ENCODE results near the gene OR2B6.
"Not testable (repeated sequence)": the region's sequence is repeated elsewhere in the genome, so short reads cannot be mapped to it uniquely, and the experiment has no call there.

OR2B6 gene

DNA sequence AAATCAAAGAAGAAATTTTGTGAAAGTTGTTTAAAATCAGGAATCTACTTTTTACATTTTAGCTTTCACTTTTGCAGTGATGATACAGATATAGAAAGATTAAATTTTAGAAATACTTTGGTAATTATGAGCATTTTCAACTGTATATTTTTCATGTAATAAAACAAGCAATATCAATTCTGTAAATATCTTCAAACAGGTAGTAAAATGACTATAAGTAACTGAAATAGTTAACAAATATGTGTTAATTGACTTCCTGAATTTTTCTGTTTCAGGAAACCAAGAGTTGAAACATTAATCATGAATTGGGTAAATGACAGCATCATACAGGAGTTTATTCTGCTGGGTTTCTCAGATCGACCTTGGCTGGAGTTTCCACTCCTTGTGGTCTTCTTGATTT is at the start of gene OR2B6:
Gene OR2B6, plus strand, starts transcription at position 301 of the 400 bp plus-strand sequence. Its CDS starts 0 bp downstream, at position 301.
- Histone ChIP-seq H3K4me3 (ENCODE audit: low read depth in 1 of 2, low read length in 2 of 2) (no peak within 1 kb of the TSS), H3K27ac (ENCODE audit: low read length) (no peak within 1 kb of the TSS), H3K27me3 (ENCODE audit: low read depth, low read length) (no peaks in the 10 kb centered on the region), H3K4me1 (ENCODE audit: control insufficient read depth in 1 of 2, insufficient read depth in 2 of 2, low read length in 2 of 2) (no peaks in the 10 kb centered on the region), H3K9me3 (ENCODE audit: control insufficient read depth in 1 of 2, low read length in 2 of 2) (no peaks in the 10 kb centered on the region), H3K36me3 (ENCODE audit: control insufficient read depth in 1 of 2, insufficient read depth in 2 of 2, low read length in 2 of 2) (no peaks in the 10 kb centered on the region)

DNA sequence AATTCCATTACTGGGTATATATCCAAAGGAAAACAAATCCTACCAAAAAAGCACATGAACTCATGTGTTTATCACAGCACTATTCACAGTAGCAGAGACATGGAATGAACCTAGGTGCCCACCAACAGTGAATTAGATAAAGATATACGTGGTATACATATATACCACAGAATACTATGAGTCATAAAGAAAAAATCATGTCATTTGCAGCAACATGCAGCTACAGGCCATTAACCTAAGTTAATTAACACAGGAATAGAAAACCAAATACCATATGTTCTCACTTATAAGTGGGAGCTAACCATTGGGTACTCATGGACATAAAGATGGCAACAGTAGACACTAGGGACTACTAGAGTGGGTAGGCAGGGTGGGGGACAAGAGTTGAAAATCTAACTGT is 49.0 kb upstream of the OR2B6 start:
- Histone ChIP-seq H3K27me3 (ENCODE audit: low read depth, low read length) (no peaks in the 10 kb centered on the region), H3K4me1 (ENCODE audit: control insufficient read depth in 1 of 2, insufficient read depth in 2 of 2, low read length in 2 of 2) (peaks cover 0 to 3% of the 10 kb centered on the region in 2 donors), H3K9me3 (ENCODE audit: control insufficient read depth in 1 of 2, low read length in 2 of 2) (no peaks in the 10 kb centered on the region), H3K36me3 (ENCODE audit: control insufficient read depth in 1 of 2, insufficient read depth in 2 of 2, low read length in 2 of 2) (no peaks in the 10 kb centered on the region), H3K27ac (ENCODE audit: low read length) (no peak overlapping the region), H3K4me3 (ENCODE audit: low read depth in 1 of 2, low read length in 2 of 2) (no peak overlapping the region)

DNA sequence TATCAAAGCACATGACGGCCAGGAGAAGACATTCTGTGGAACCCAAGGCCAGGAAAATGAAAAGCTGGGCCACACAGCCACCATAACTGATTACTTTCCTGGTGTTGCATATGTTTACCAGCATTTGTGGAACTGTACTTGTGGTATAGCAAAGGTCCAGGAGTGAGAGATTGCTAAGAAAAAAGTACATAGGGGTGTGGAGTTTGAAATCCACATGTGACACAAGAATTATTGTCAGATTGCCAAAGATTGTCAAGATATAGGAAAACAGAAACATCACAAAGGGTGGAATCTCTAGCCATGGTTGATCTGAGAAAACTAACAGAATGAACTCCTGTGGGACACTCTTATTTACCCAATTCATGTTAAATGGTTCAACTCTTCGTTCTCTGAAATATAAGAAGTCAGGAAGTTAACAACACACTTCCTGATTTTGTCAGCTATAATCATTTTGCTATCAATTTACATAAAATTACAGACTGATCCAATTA is 45.0 kb upstream of the OR2B6 start, which contains the start of gene OR2B2:
Gene OR2B2, minus strand, starts transcription at position 441 of the 491 bp plus-strand sequence. Its CDS starts 77 bp downstream, at position 364.
- Histone ChIP-seq H3K27me3 (ENCODE audit: low read depth, low read length) (no peaks in the 10 kb centered on the region), H3K4me3 (ENCODE audit: low read depth in 1 of 2, low read length in 2 of 2) (no peak within 1 kb of the TSS), H3K9me3 (ENCODE audit: control insufficient read depth in 1 of 2, low read length in 2 of 2) (no peaks in the 10 kb centered on the region), H3K4me1 (ENCODE audit: control insufficient read depth in 1 of 2, insufficient read depth in 2 of 2, low read length in 2 of 2) (no peaks in the 10 kb centered on the region), H3K36me3 (ENCODE audit: control insufficient read depth in 1 of 2, insufficient read depth in 2 of 2, low read length in 2 of 2) (no peaks in the 10 kb centered on the region), H3K27ac (ENCODE audit: low read length) (no peak within 1 kb of the TSS)

DNA sequence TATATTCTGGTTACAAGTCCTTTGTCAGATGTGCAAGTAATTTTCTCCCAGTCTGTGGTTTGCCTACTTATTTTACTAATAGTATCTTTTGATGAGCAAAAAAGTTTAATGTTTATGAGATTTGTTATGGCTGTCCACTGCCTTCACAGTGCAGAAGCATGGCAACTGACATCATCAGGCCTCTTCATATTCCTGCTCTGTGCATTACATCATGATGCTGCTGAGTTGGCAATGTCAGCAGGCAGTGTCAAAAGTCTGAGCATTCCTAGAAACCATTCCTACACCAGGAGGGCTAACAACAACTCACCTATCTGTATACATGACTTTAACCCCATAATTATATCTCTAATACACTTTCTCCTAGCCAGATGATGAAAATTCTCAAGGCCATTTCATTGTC is 34.1 kb upstream of the OR2B6 start:
- no peak overlapping the region for H3K4me3 ChIP-seq (ENCODE audit: low read depth in 1 of 2, low read length in 2 of 2)
- H3K4me1 ChIP-seq (ENCODE audit: control insufficient read depth in 1 of 2, insufficient read depth in 2 of 2, low read length in 2 of 2) = no peaks in the 10 kb centered on the region
- no peaks in the 10 kb centered on the region for H3K36me3 ChIP-seq (ENCODE audit: control insufficient read depth in 1 of 2, insufficient read depth in 2 of 2, low read length in 2 of 2)
- no peaks in the 10 kb centered on the region for H3K27me3 ChIP-seq (ENCODE audit: low read depth, low read length)
- H3K9me3 ChIP-seq (ENCODE audit: control insufficient read depth in 1 of 2, low read length in 2 of 2) = no peaks in the 10 kb centered on the region
- no peak overlapping the region for H3K27ac ChIP-seq (ENCODE audit: low read length)

DNA sequence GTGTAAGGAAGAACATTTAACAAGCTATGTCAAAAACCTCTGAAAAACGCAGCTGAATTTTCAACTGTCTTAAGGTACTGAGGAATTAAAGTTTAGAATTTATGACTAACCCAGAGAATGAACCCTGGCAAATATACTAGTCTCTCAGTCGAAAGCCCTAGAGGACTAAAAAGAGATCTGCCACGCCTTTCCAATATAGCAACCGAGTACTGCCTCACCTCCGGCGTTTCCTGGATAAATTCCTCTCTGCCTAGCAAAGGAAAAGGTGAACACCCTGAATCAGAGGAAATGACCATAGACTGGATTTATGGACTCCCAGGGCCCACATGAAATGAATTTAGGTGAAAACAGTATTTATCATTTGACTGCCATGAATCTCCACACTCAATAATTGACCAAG is 32.9 kb upstream of the OR2B6 start:
- Histone ChIP-seq H3K27ac (ENCODE audit: low read length) (no peak overlapping the region), H3K4me1 (ENCODE audit: control insufficient read depth in 1 of 2, insufficient read depth in 2 of 2, low read length in 2 of 2) (no peaks in the 10 kb centered on the region), H3K4me3 (ENCODE audit: low read depth in 1 of 2, low read length in 2 of 2) (no peak overlapping the region), H3K27me3 (ENCODE audit: low read depth, low read length) (no peaks in the 10 kb centered on the region), H3K9me3 (ENCODE audit: control insufficient read depth in 1 of 2, low read length in 2 of 2) (no peaks in the 10 kb centered on the region), H3K36me3 (ENCODE audit: control insufficient read depth in 1 of 2, insufficient read depth in 2 of 2, low read length in 2 of 2) (no peaks in the 10 kb centered on the region)

DNA sequence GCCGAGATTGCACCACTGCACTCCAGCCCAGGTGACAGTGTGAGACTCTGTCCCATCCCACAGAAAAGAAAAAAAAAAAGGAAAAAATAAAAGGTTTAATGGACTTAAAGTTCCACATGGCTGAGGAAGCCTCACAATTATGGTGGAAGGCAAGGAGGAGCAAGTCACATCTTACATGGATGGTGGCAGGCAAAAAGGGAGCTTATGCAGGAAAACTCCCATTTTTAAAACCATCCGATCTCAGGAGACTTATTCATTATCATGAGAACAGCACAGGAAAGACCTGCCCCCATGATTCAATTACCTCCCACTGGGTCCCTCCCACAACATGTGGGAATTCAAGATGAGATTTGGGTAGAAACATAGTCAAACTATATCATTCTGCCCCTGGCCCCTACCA is 29.0 kb upstream of the OR2B6 start:
- not testable (repeated sequence) for H3K9me3 ChIP-seq (ENCODE audit: control insufficient read depth in 1 of 2, low read length in 2 of 2); H3K27ac ChIP-seq (ENCODE audit: low read length); H3K36me3 ChIP-seq (ENCODE audit: control insufficient read depth in 1 of 2, insufficient read depth in 2 of 2, low read length in 2 of 2); H3K4me3 ChIP-seq (ENCODE audit: low read depth in 1 of 2, low read length in 2 of 2); H3K27me3 ChIP-seq (ENCODE audit: low read depth, low read length); H3K4me1 ChIP-seq (ENCODE audit: control insufficient read depth in 1 of 2, insufficient read depth in 2 of 2, low read length in 2 of 2)

DNA sequence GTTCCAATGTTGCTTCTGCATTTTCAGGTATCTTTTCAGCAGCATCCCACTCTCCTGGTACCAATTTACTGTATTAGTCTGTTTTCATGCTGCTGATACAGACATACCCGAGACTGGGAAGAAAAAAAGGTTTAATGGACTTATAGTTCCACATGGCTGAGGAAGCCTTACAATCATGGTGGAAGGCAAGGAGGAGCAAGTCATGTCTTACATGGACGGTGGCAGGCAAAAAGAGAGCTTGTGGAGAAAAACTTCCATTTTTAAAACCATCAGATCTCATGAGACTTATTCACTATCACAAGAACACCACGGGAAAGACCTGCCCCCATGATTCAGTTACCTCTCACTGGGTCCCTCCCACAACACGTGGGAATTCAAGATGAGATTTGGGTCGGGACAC is 27.1 kb upstream of the OR2B6 start:
- not testable (repeated sequence) for H3K27ac ChIP-seq (ENCODE audit: low read length); H3K27me3 ChIP-seq (ENCODE audit: low read depth, low read length); H3K36me3 ChIP-seq (ENCODE audit: control insufficient read depth in 1 of 2, insufficient read depth in 2 of 2, low read length in 2 of 2); H3K9me3 ChIP-seq (ENCODE audit: control insufficient read depth in 1 of 2, low read length in 2 of 2); H3K4me1 ChIP-seq (ENCODE audit: control insufficient read depth in 1 of 2, insufficient read depth in 2 of 2, low read length in 2 of 2); H3K4me3 ChIP-seq (ENCODE audit: low read depth in 1 of 2, low read length in 2 of 2)

DNA sequence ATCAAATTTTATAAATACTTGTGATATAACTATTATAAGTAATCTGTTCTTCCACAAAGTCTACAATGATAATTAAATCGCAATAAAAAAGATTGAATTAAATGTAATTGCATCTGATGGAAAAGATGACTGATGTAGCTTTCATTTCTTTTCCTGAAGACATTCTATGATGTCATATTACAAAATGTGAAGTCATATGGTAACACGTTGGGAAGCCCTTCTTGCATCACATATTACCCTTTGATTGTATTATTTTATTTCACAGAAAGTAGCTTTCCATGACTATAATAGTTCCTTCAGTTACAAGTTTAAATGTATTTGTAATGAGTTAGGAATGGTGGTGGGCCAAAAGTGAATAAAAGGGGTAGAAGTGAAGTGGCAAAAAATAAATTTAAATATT is 25.8 kb upstream of the OR2B6 start:
- no peak overlapping the region for H3K27ac ChIP-seq (ENCODE audit: low read length)
- peaks cover 0 to 3% of the 10 kb centered on the region in 2 donors for H3K9me3 ChIP-seq (ENCODE audit: control insufficient read depth in 1 of 2, low read length in 2 of 2)
- no peaks in the 10 kb centered on the region for H3K36me3 ChIP-seq (ENCODE audit: control insufficient read depth in 1 of 2, insufficient read depth in 2 of 2, low read length in 2 of 2)
- H3K4me1 ChIP-seq (ENCODE audit: control insufficient read depth in 1 of 2, insufficient read depth in 2 of 2, low read length in 2 of 2) = no peaks in the 10 kb centered on the region
- no peaks in the 10 kb centered on the region for H3K27me3 ChIP-seq (ENCODE audit: low read depth, low read length)
- no peak overlapping the region for H3K4me3 ChIP-seq (ENCODE audit: low read depth in 1 of 2, low read length in 2 of 2)

DNA sequence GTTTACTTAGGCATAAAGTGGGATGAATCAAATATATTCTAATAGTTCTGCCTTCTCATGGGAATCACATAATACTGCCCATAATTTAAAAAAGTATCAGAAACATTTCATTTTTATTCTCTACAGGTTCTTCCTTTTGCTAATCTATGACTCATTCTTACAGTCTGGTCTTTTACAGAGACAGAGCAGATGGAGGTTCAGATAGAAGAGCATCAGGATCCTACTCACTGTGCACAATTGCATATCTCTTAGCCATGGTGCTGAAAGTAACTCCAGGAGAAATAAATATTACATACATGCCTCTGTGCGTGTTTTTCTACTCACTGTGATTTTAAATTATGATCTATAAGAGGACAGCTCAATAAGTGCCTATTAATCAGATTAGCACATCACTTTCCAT is 16.3 kb upstream of the OR2B6 start:
- no peak overlapping the region for H3K27ac ChIP-seq (ENCODE audit: low read length)
- no peaks in the 10 kb centered on the region for H3K9me3 ChIP-seq (ENCODE audit: control insufficient read depth in 1 of 2, low read length in 2 of 2)
- H3K4me1 ChIP-seq (ENCODE audit: control insufficient read depth in 1 of 2, insufficient read depth in 2 of 2, low read length in 2 of 2) = no peaks in the 10 kb centered on the region

DNA sequence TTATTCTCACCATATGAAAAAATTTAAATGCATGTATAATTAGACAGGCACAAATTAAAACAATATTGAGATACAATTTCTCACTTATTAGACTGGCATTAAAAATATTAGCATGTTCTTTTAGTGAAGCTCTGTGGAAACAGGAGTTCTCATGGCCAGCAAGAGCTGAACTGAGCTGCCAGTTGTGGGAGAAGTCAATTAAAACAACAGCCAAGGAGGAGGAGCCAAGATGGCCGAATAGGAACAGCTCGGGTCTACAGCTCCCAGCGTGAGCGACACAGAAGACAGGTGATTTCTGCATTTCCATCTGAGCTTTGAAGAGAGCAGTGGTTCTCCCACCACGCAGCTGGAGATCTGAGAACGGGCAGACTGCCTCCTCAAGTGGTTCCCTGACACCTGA is 14.0 kb upstream of the OR2B6 start:
- not testable (repeated sequence) for H3K36me3 ChIP-seq (ENCODE audit: control insufficient read depth in 1 of 2, insufficient read depth in 2 of 2, low read length in 2 of 2); H3K4me3 ChIP-seq (ENCODE audit: low read depth in 1 of 2, low read length in 2 of 2); H3K27ac ChIP-seq (ENCODE audit: low read length); H3K4me1 ChIP-seq (ENCODE audit: control insufficient read depth in 1 of 2, insufficient read depth in 2 of 2, low read length in 2 of 2); H3K27me3 ChIP-seq (ENCODE audit: low read depth, low read length); H3K9me3 ChIP-seq (ENCODE audit: control insufficient read depth in 1 of 2, low read length in 2 of 2)

More for the DNA sequence above, 16.3 kb upstream of the OR2B6 start:
- Histone ChIP-seq H3K27me3 (ENCODE audit: low read depth, low read length) (no peaks in the 10 kb centered on the region), H3K4me3 (ENCODE audit: low read depth in 1 of 2, low read length in 2 of 2) (no peak overlapping the region), H3K36me3 (ENCODE audit: control insufficient read depth in 1 of 2, insufficient read depth in 2 of 2, low read length in 2 of 2) (no peaks in the 10 kb centered on the region)

DNA sequence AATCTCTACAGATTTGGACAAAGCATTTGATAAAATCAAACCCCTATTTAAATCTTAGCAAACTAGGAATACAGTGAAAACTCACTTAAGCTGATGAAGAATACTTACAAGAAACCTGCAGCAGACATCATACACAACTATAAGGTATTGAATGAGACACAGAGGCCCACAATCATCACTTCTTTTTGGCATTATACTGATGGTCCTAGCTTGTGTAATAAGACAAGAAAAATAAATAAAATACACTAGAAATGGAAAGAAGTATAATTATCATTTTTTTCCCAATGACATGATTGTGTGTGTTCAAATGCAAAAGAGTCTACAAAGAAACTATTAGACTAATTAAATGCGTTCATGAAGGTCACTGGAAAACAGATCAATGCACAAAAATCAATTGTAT is 8.8 kb upstream of the OR2B6 start:
- no peaks in the 10 kb centered on the region for H3K4me1 ChIP-seq (ENCODE audit: control insufficient read depth in 1 of 2, insufficient read depth in 2 of 2, low read length in 2 of 2)

DNA sequence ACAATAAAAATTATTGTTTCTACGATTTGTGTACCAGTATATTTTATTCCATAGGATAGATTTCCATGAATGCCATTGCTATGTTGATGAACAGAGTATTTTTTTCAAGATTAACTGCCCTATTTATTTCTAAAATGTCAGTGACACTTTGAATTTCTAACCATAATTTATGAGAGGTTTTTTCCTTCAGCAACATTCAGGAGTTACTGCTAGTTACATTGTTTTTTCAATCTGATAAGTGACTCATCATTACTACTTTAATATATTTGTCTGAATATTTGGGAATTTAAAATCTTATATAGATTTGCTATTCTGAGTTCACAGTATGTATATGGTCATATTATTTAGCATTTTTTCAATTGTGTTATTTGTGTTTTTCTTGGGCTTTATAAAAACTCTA is 6.0 kb upstream of the OR2B6 start:
- Histone ChIP-seq H3K9me3 (ENCODE audit: control insufficient read depth in 1 of 2, low read length in 2 of 2) (peaks cover 0 to 8% of the 10 kb centered on the region in 2 donors), H3K4me3 (ENCODE audit: low read depth in 1 of 2, low read length in 2 of 2) (no peak overlapping the region), H3K27me3 (ENCODE audit: low read depth, low read length) (no peaks in the 10 kb centered on the region), H3K4me1 (ENCODE audit: control insufficient read depth in 1 of 2, insufficient read depth in 2 of 2, low read length in 2 of 2) (no peaks in the 10 kb centered on the region), H3K36me3 (ENCODE audit: control insufficient read depth in 1 of 2, insufficient read depth in 2 of 2, low read length in 2 of 2) (no peaks in the 10 kb centered on the region), H3K27ac (ENCODE audit: low read length) (no peak overlapping the region)

More for the DNA sequence above, 8.8 kb upstream of the OR2B6 start:
- Histone ChIP-seq H3K36me3 (ENCODE audit: control insufficient read depth in 1 of 2, insufficient read depth in 2 of 2, low read length in 2 of 2) (no peaks in the 10 kb centered on the region), H3K27me3 (ENCODE audit: low read depth, low read length) (no peaks in the 10 kb centered on the region), H3K9me3 (ENCODE audit: control insufficient read depth in 1 of 2, low read length in 2 of 2) (peaks cover 0 to 8% of the 10 kb centered on the region in 2 donors), H3K4me3 (ENCODE audit: low read depth in 1 of 2, low read length in 2 of 2) (no peak overlapping the region), H3K27ac (ENCODE audit: low read length) (no peak overlapping the region)
